ENCODE results near the gene CCL4L2.
"Not testable (repeated sequence)": the region's sequence is repeated elsewhere in the genome, so short reads cannot be mapped to it uniquely, and the experiment has no call there.

The CCL4L2 gene

DNA sequence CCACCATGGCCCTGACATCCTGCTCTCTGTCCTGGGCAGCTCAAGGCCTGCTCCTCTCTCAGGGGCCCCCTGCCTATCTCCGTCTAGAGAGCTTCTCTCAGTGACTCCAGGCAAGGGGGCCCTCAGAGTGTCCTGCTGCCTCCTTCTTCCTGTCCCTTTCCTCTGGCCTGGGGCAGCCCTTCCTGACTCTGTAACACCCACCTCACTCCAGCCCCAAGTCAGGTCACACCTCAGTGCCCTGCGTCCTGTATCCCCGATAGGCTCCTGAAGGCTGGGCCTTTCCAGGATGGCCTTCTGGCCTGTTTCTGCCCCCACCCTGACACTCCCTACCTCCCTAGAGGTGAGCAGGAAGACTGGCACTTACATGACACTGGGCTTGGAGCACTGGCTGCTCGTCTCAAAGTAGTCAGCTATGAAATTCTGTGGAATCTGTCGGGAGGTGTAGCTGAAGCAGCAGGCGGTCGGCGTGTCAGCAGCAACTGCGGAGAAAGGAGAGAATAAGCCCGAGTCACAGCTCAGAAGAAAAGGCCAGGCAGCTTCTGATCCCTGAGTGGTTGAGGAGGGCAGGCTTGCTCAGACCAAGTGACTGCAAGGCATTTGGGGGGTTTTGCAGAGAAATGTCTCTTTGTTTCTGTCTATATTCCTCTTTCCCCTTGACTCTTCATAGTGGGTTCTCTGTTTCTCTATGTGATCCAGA, 15.3 kb upstream of the CCL4L2 start:
- no peak for DNase-seq

DNA sequence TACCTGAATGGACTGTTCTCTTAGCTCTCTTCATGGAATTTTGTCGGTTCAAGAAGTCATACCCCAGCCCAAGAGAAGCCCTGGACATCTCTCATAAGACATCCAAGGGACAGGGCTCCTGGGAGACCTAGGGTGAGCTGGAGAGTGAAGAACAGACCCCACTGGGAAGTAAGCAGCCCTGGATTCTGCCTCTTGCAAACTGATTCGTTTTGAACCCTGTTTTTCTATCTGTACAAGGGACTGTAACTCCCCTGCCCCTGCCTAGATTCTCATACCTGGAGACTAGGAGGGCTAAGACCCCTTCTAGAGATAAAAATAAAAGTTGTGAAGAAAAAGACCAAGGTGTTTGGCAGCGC, 14.8 kb upstream of the CCL4L2 start:
- DNase-seq = no peak

GRCh38 chr17:36197387-36197703, 13.5 kb upstream of the CCL4L2 start:
- no peak for DNase-seq

GRCh38 chr17:36198831-36199465, 11.9 kb upstream of the CCL4L2 start:
- no peak for DNase-seq

GRCh38 chr17:36201102-36201501, 9.8 kb upstream of the CCL4L2 start:
- not testable (repeated sequence) for DNase-seq

DNA sequence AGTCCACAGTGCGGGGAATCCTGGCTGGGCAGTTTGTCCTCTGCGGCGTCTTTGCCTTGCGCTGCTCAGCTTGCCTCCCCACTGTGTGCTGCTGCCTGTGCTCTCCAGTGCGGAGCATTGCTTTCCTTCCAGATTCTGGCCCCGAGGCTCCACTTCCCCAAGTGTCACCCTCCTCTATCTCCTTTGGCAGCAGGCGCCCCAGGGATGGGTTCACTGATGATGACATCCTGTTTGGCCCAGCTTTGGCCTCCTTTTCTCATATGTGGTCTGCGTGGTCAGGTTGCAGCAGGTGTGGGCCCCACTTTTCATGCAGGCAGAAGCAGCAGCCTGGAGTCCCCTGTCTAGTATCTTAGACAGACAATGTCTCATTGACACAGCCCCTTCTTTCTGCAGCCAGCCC, 9.4 kb upstream of the CCL4L2 start:
- not testable (repeated sequence) for DNase-seq

DNA sequence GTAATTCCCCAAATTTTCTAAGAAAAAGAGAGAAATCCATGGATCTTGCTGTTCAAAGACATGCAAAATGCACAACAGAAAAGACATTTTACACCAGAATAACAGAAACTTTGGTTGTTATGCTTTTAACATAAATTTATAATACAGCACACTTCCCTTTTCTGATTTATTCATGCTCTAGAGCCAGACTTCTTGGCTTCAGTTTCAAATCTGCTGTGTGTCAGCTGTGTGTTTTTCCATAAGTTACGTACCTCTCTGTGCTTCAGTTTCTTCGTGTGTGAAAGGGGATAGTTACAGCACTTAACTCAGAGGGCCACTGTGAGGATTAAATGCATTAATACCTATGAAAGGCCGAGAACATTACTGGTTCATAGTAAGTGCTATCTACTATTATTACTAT, 7.5 kb upstream of the CCL4L2 start:
- DNase-seq = no peak

GRCh38 chr17:36204724-36205500, 6.0 kb upstream of the CCL4L2 start:
- no peak for DNase-seq

DNA sequence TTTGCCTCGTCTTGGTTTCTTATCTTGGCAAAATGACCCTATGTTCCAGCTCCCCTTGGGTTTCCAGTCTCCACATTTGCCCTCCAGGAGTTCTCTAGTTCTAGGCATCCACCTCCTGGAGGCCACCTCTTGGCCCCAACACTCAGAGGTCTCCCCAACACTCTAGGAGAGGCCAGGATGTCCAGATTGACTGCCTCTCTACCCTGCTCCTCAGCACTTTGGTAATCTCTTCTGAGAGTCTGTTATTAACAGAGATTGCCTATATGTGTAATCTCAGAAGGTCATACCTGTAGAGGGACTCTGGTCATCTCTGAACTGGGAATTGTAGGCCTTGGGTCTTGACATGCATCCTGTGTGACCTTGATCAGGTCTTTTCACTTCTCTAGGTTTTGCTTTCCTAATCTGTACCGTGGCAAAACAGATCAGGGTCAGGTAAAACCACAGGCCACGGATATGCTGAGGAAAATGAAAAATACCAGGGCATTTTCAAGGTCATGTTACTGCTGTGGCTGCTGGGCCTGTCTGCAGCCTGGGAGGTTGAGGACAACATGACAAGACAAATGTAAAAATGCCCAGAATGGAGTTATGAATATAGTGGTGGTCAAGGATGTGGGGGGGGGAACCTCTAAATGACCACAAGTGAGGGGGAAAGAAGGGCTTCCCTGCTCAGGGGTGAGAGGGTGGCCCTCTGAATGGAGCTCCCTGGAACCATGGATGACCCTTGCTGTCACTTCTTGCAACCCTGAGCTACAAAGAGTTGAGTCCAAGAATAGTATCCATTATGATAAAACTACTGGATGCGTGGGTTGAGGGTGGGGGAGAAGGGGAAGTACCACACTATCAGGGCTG, 5.0 kb upstream of the CCL4L2 start:
- no peak for DNase-seq

DNA sequence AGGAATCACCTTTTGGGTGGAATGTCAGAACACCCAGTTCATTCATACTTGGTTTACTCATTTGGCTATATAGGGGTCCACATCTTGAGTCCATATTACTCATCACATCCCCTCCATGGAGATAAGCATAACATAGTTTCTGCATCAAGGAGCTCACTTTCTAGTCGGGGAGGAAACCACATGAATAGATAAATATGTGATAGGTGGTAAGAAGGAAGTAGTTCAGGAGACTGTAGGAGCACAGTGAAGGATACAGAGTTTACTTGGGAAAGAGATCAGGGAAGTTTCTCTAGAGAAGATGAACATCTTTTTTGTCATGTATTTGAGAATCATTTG, 4.4 kb upstream of the CCL4L2 start:
- DNase-seq = not testable (repeated sequence)

- DNase-seq = not testable (repeated sequence)
These were observed 3.5 kb upstream of the CCL4L2 start for GRCh38 chr17:36207383-36207782.

DNA sequence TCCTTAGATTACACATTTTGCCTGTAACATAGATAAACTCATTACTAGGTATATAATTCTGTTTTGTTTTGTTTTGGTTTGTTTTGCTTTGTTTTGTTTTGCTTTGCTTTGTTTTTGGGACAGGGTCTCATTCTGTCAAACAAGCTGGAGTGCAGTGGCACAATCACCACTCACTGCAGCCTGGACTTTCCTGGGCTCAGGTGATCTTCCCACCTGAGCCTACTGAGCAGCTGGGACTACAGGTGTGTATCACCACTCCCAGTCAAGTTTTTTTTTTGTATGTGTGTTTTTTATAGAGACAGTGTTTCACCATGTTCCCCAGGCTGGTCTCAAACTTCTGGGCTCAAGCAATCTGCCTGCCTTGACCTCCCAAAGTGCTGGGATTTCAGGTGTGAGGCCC, 1.3 kb upstream of the CCL4L2 start:
- DNase-seq = no peak

DNA sequence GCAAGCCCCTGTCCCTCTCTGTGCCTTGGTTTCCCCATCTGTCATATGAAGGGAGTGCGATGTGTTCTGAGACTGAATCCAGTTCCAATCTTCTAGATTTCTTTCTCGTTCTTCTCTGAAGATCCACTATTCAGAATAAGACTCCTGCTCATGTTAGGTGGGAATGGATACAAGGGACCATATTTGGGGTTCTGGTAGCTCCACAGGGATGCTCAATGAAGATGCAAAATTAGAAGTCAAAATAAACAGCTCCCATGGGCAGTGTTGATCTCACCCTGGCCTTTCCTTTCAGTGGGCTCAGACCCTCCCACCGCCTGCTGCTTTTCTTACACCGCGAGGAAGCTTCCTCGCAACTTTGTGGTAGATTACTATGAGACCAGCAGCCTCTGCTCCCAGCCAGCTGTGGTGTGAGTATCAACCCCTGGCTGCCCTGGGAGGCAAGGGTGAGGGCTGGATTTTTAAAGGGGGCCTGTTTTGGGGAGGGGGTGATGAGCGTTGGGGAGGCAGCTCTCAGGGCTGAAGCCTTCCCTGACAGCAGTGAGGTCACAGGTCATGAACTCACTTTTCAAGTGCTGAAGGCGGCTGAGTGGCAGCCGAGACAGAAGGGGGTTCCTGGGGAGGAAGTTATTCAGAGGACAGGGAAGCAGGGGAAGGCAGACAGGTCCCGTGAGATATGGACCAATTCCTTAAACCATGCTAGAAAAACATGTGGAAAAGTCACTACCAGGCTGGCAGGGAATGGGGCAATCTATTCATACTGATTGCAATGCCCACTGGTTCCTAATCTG, 815 bp downstream of the CCL4L2 start:
- DNase-seq = not testable (repeated sequence)

DNA sequence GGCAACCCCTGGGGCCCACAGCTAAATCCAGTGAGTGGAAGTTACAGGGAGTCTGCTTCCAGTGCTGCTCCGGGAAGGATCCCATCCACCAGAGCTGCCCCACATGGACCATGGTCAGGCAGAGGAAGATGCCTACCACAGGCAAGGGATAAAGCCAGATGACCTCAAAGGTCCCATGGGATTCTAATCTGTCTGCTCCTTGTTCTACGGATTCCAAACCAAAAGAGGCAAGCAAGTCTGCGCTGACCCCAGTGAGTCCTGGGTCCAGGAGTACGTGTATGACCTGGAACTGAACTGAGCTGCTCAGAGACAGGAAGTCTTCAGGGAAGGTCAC, 1.4 kb downstream of the CCL4L2 start:
- no peak for DNase-seq

DNA sequence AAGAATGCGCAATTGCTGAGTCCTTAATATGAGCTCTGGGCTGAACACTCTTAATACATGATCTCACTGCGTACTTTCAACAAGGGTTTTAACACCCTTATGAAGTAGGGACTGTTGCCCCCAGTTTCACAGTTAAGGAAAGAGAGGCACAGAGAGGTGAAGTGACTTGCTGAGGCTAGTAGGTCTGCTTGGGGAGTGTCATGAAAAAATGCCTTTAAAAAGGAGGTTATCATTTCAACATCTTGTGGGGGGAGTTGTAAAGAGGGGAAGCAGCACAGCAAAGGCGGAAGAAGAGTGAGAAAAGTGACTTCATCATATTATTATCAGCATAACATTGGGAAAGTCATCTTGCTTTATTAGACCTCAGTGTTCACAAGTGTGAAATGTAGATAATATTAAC, 2.1 kb downstream of the CCL4L2 start:
- no peak for DNase-seq

DNA sequence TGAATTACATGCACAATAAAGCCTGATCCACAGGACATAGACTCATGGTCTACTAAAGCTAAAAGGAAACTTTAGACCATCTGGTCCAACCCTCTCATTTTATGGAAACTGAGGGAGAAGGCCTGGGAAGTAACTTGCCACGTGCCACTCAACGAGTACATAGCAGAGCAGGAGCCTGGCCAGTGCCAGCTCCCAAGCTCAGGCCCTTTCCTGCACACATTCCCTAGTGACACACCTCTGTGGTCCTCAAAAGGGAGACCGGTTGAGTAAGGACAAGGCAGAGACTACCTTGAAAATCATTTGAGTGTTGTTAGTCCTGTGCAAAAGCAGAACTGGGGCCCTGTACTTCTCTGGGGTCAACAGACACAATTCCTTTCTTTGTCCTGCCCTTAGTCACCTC, 2.8 kb downstream of the CCL4L2 start:
- DNase-seq = no peak

- no peak for DNase-seq
These were observed 4.1 kb downstream of the CCL4L2 start for GRCh38 chr17:36214918-36215317.

GRCh38 chr17:36215406-36216308, 4.8 kb downstream of the CCL4L2 start:
- not testable (repeated sequence) for DNase-seq

DNA sequence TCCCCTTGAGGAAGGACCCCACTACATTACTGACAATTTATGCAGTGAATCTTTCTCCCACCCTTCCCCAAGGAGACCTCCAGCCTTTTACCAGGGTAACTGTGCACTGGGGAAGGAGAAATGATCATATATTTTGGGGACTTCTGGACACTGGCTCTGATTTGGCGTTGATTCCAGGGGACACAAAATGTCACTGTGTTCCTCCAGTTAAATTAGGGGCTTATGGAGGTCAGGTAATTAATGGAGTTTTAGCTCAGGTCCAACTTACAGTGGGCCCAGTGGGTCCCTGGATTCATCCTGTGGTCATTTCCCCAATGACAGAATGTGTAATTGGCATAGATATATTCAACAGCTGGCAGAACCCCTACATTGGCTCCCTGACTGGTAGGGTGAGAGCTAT, 8.7 kb downstream of the CCL4L2 start:
- DNase-seq = not testable (repeated sequence)

DNA sequence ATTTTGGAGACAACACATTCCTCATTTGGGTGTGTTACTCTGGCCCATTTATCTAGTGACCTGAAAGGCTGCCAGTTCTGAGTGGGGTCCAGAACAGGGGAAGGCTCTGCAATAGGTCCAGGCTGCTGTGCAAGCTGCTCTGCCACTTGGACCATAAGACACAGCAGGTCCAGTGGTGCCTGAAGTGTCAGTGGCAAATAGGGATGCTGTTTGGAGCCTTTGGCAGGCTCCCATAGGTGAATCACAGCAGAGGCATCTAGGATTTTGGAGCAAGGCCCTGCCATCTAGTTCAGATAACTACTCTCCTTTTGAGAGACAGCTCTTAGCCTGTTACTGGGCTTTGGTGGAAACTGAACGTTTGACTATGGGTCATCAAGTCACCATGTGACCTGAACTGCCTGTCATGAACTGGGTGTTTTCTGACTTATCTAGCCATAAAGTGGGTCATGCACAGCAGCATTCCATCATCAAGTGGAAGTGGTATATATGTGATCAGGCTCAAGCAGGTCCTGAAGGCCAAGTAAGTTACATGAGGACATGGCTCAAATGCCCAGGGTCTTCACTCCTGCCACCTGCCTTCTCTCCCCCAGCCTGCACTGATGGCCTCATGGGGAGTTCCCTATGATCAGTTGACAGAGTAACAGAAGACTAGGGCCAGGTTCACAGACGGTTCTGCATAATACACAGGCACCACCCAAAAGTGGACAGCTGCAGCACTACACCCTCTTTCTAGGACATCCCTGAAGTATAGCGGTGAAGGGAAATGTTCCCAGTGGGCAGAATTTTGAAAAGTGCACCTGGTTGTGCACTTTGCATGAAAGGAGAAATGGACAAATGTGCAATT, 10.1 kb downstream of the CCL4L2 start:
- DNase-seq = not testable (repeated sequence)

Measured in fibroblast of skin of abdomen (primary cell).